Osteoblast (primary cell): Measurements from ENCODE around the gene SLC29A1. TPM values are rescaled to one million over a fixed set of nuclear protein-coding genes. Genes with fewer than 3 reads are reported as not detected.

Source experiments
- DNase-seq: peaks from one replicate; pipeline ENCODE4 v3.0.0; 2011; ENCODE audit warnings: low spot score, mixed read lengths; ENCODE audit not compliant: insufficient read length; ENCODE audit errors: missing footprints
- H2AFZ ChIP-seq: 2 replicates; pipeline ENCODE4 v1.6.0; 2011; ENCODE audit warnings: mild to moderate bottlenecking, low read length
- H3K27ac ChIP-seq: 2 replicates; pipeline ENCODE4 v1.5.1; 2011; ENCODE audit warnings: mild to moderate bottlenecking, low read depth, low read length, moderate library complexity
- H3K27me3 ChIP-seq: 2 replicates; pipeline ENCODE4 v1.6.0; 2012; ENCODE audit warnings: mild to moderate bottlenecking, control low read depth, inconsistent platforms, low read length, moderate library complexity; ENCODE audit not compliant: insufficient read depth
- H3K36me3 ChIP-seq: 2 replicates; pipeline ENCODE4 v1.5.1; 2011; ENCODE audit warnings: mild to moderate bottlenecking, low read length, control low read depth, moderate library complexity; ENCODE audit not compliant: insufficient read depth
- H3K4me1 ChIP-seq: 2 replicates; pipeline ENCODE4 v1.5.1; 2011; ENCODE audit warnings: mild to moderate bottlenecking, low read length, control low read depth, moderate library complexity; ENCODE audit not compliant: insufficient read depth
- H3K4me2 ChIP-seq: 2 replicates; pipeline ENCODE4 v1.6.0; 2011; ENCODE audit warnings: mild to moderate bottlenecking, low read length; ENCODE audit not compliant: insufficient read depth
- H3K4me3 ChIP-seq: fragments of 200-600 bp; sonication (generic); 3 replicates; pipeline ENCODE4 v1.5.1; 2012; ENCODE audit warnings: mild to moderate bottlenecking, low read length, inconsistent platforms; ENCODE audit not compliant: insufficient read depth
- H3K79me2 ChIP-seq: 2 replicates; pipeline ENCODE4 v1.6.0; 2012; ENCODE audit warnings: mild to moderate bottlenecking, low read length, control low read depth, inconsistent platforms; ENCODE audit not compliant: insufficient read depth
- H3K9me3 ChIP-seq: 2 replicates; pipeline ENCODE4 v1.5.1; 2011; ENCODE audit warnings: low read depth, low read length, control low read depth
- H4K20me1 ChIP-seq: 2 replicates; pipeline ENCODE4 v1.6.0; 2012; ENCODE audit warnings: mild to moderate bottlenecking, low read length, control low read depth; ENCODE audit not compliant: insufficient read depth
- total RNA-seq: library from RNA; depleted of rRNA; stranded (reverse); fragments of >200 nt; gene quantifications from 2 replicates; pipeline ENCODE4 v1.2.3, GENCODE V29; 2012
- TF ChIP-seq, protein P1 (sequence below): IDR thresholded peaks from 2 replicates; pipeline ENCODE4 v1.5.1; 2011; ENCODE audit warnings: mild to moderate bottlenecking, low read depth, low read length, moderate library complexity; ENCODE audit errors: extremely low read depth

The SLC29A1 gene
- total RNA-seq, 1 donor: 8.0 TPM

DNA sequence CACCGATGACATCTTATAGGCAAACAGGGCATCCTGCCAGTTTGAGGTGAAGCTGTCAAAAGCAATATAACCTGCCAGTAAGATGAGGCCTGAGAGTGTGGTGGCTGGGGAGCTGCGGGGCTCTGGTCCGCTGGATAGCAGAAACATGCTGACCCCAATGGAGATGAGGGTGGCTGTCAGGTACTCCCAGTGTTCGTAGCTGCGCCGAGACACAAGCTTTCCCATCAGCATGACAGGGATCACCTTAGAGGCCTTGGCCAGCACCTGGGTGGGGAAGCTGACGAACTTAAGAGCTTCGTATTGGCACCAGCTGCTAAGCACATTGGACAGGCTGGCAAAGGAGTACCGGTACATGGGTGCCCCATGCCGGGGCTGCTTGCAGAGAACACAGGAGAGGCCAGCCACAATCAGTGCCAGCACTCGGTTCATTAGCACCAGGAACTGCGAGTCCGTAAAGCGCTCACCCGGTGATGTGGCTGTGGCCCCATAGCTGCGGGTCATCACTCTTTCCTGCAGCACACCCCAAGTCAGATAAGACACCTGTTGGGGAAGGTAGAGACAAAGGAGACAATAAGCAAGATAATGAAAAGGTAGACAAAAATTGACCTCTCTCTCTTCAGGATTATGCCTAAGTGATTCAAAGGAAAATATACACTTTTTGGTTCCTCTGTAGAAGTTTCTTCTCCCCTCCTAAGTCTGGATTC is 31.9 kb downstream of the SLC29A1 start:
- no peak overlapping the region for H3K27ac ChIP-seq
- H3K79me2 ChIP-seq: peaks cover 58% of the 10 kb centered on the region
- H2AFZ ChIP-seq: no peak overlapping the region
- peak; percentile 82 for DNase-seq
- peaks cover 17% of the 10 kb centered on the region for H3K4me1 ChIP-seq
- peaks cover 58% of the 10 kb centered on the region for H4K20me1 ChIP-seq
- TF ChIP-seq, protein P1, sequence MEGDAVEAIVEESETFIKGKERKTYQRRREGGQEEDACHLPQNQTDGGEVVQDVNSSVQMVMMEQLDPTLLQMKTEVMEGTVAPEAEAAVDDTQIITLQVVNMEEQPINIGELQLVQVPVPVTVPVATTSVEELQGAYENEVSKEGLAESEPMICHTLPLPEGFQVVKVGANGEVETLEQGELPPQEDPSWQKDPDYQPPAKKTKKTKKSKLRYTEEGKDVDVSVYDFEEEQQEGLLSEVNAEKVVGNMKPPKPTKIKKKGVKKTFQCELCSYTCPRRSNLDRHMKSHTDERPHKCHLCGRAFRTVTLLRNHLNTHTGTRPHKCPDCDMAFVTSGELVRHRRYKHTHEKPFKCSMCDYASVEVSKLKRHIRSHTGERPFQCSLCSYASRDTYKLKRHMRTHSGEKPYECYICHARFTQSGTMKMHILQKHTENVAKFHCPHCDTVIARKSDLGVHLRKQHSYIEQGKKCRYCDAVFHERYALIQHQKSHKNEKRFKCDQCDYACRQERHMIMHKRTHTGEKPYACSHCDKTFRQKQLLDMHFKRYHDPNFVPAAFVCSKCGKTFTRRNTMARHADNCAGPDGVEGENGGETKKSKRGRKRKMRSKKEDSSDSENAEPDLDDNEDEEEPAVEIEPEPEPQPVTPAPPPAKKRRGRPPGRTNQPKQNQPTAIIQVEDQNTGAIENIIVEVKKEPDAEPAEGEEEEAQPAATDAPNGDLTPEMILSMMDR: no peak
- H3K27me3 ChIP-seq: no peaks in the 10 kb centered on the region
- H3K4me3 ChIP-seq: peak overlapping the region; percentile 97
- peaks cover 63% of the 10 kb centered on the region for H3K36me3 ChIP-seq
- no peaks in the 10 kb centered on the region for H3K9me3 ChIP-seq
- H3K4me2 ChIP-seq: peak overlapping the region; percentile 96

DNA sequence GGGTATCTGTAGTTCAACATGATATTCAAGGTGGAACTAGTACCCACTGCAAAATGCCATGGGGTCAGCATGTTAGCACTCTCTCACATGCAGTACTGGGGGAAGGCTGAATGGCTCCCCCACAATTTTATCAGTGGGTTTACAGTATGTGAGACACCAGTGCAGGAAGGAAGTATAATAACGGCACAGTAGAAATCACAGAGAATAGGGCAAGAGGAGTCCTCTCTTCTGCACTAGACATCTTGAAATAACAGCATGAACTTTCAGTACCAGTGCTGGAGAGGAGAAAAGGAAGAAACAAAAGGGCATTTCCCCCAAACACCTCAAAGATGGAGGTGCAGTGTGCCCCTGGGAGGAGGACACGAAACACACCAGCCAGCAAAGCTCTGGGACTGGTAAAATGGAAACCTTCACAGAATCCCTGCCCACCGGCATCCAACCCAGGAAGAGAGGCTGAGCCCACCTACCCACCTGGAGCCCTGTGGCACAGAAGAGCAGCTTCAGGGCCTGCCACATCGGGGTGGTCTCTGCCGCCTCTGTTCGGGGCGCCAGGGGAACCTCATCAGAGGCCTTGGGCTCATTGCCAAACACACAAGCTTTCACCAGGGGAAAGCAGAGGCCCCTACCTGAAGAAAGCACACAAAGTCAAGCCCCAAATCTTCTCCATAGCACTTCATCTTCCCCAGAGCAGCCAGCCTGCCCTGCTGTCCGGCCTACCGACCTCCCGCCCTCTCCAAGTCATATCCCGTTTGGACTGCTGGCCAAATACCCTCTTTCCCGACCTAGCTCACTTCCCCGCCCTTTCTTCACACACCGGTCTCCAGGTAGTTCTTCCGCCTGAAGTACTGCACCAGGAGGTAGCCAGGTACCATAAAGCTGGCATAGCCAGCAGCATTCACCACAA is 32.7 kb downstream of the SLC29A1 start:
- TF ChIP-seq, protein P1: no peak
- Histone ChIP-seq H3K4me1 (peaks cover 17% of the 10 kb centered on the region), H2AFZ (peak overlapping the region; percentile 18)

DNA sequence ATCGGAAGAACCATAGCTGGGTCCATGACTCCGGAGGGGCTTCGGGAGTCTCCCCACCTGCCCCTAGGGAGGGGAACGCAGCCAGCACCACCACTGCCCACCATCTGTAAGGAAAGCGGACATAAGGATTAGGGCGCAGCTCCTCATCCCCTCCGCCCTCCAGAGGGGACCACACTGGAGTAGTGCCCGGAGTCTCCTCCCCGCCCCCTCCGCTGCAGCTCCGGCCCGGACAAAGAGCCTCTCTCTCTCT is 33.3 kb downstream of the SLC29A1 start:
- Histone ChIP-seq H2AFZ (peak overlapping the region; percentile 18), H3K9me3 (no peaks in the 10 kb centered on the region), H3K79me2 (peaks cover 45% of the 10 kb centered on the region), H3K4me1 (peaks cover 17% of the 10 kb centered on the region), H3K4me3 (peak overlapping the region; percentile 97), H3K36me3 (peaks cover 50% of the 10 kb centered on the region), H3K4me2 (peak overlapping the region; percentile 96), H3K27ac (peak overlapping the region; percentile 67), H3K27me3 (no peaks in the 10 kb centered on the region), H4K20me1 (peaks cover 46% of the 10 kb centered on the region)
- TF ChIP-seq, protein P1: no peak
- DNase-seq: no peak

More for the DNA sequence above, 32.7 kb downstream of the SLC29A1 start:
- H3K4me3 ChIP-seq: peak overlapping the region; percentile 97
- H3K36me3 ChIP-seq: peaks cover 56% of the 10 kb centered on the region
- H3K79me2 ChIP-seq: peaks cover 49% of the 10 kb centered on the region
- DNase-seq: peak; percentile 89
- no peaks in the 10 kb centered on the region for H3K9me3 ChIP-seq
- H4K20me1 ChIP-seq: peaks cover 51% of the 10 kb centered on the region
- peak overlapping the region; percentile 96 for H3K4me2 ChIP-seq
- no peaks in the 10 kb centered on the region for H3K27me3 ChIP-seq
- H3K27ac ChIP-seq: no peak overlapping the region
